ENCODE data around the gene PPP6R2.

DNA sequence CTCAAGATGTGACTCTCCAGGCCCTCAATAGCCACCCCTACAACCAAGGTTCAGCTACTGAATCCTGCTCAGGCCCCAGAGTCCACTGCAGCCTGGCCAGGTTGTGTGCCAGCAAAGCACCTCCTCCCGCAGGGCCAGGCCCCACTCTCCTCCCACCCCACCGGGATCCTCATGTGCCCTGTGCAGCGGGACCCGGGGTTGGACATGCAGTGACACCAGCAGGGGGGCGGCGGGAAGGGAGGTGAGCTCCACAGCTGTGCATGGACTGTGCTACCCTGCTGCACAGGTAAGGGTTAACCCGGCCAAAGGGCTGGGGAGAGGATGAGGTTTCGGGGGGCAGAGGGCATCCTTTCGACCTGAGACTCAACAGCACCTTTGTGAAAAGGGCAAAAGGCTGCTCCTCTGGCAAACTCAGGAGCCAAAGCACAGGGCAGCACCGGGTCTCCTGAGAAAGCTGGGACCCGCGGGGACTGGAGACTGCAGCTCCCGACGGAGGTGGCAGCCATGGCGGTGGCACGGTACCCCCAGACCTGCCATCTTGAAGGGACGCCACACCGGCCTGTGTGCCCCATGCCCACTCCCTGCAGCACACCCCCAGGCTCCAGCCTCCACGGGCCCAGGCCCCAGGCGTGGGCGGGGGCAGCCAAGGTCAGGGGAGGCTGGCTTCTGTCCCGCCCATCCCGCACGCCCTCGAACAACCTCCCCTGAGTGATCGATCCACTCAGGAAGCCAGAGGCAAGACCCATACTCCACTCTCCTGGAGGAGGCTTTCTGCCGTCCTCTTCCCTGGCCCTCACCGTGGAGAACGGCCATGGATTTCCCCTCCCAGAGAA lies 46.3 kb upstream of the PPP6R2 start:
- TF ChIP-seq, protein P1, sequence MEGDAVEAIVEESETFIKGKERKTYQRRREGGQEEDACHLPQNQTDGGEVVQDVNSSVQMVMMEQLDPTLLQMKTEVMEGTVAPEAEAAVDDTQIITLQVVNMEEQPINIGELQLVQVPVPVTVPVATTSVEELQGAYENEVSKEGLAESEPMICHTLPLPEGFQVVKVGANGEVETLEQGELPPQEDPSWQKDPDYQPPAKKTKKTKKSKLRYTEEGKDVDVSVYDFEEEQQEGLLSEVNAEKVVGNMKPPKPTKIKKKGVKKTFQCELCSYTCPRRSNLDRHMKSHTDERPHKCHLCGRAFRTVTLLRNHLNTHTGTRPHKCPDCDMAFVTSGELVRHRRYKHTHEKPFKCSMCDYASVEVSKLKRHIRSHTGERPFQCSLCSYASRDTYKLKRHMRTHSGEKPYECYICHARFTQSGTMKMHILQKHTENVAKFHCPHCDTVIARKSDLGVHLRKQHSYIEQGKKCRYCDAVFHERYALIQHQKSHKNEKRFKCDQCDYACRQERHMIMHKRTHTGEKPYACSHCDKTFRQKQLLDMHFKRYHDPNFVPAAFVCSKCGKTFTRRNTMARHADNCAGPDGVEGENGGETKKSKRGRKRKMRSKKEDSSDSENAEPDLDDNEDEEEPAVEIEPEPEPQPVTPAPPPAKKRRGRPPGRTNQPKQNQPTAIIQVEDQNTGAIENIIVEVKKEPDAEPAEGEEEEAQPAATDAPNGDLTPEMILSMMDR (IDR thresholded peaks at IDR 0.05), result no peak
- no peak for TF ChIP-seq POLR2A (IDR thresholded peaks at IDR 0.05)
